Large intestine (tissue), 3 donors: ENCODE measurements around the gene KIAA1755. TPM values are rescaled to one million over a fixed set of nuclear protein-coding genes. Genes with fewer than 3 reads are reported as not detected.
"Not testable (repeated sequence)": the region's sequence is repeated elsewhere in the genome, so short reads cannot be mapped to it uniquely, and the experiment has no call there.

Source experiments
- DNase-seq, 2 donors: peaks; one replicate each; pipeline versions ENCODE4 v3.0.0 to v3.0.0-alpha.2; 2013
- H3K27ac ChIP-seq: one replicate; pipeline ENCODE4 v1.5.1; 2013; ENCODE audit warnings: low read length
- H3K27me3 ChIP-seq: 2 replicates; pipeline ENCODE4 v1.6.1; 2013; ENCODE audit warnings: low read length; ENCODE audit not compliant: control insufficient read depth, insufficient read depth
- H3K36me3 ChIP-seq: 2 replicates; pipeline ENCODE4 v1.6.1; 2013; ENCODE audit warnings: low read length; ENCODE audit not compliant: control insufficient read depth, insufficient read depth
- H3K4me1 ChIP-seq: one replicate; pipeline ENCODE4 v1.6.1; 2013; ENCODE audit warnings: low read length; ENCODE audit not compliant: control insufficient read depth, insufficient read depth
- H3K4me3 ChIP-seq: one replicate; pipeline ENCODE4 v1.5.1; 2013; ENCODE audit warnings: low read length
- H3K9me3 ChIP-seq: one replicate; pipeline ENCODE4 v1.6.1; 2013; ENCODE audit warnings: mild to moderate bottlenecking, low read depth, low read length, moderate library complexity; ENCODE audit not compliant: control insufficient read depth
- WGBS: methylation state at CpG from one replicate; pipeline ENCODE4 v1.1.5; 2013; ENCODE audit warnings: low lambda C conversion rate; ENCODE audit not compliant: insufficient coverage; 5-methylcytosine and 5-hydroxymethylcytosine counted together
- polyA plus RNA-seq: library from polyadenylated mRNA; unstranded; fragments of 120-200 nt; gene quantifications from one replicate; pipeline ENCODE4 v1.2.1, GENCODE V29; 2013

The KIAA1755 gene
- polyA plus RNA-seq, 1 donor = 8.4 TPM

DNA sequence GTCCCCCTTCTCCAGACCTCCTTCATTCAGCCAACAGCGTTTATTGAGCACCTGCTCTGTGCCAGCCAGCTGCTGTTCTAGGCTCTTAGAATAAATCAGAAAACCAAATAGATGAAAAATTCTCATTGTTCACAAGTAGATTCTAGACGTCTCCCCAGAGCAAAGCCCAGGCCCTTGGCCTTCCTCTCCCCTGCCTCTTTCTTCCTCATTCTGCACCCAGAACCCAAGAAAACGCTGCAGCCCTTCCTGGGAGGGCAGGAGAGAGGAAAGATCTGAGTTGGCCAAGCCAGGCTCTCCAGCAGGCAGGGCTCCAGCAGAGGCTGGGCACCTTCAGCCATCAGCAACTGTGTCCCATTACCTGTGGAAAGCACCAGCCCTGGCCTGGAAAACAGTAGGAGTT lies 31.4 kb upstream of the KIAA1755 start:
- DNase-seq = no peak
- no peaks in the 10 kb centered on the region for H3K9me3 ChIP-seq
- H3K4me1 ChIP-seq = no peaks in the 10 kb centered on the region
- H3K27me3 ChIP-seq = peaks cover 17% of the 10 kb centered on the region
- WGBS = no CpG with 5 or more reads among the region's 3 CpGs
- no peak overlapping the region for H3K4me3 ChIP-seq
- H3K27ac ChIP-seq = no peak overlapping the region
- H3K36me3 ChIP-seq = no peaks in the 10 kb centered on the region

DNA sequence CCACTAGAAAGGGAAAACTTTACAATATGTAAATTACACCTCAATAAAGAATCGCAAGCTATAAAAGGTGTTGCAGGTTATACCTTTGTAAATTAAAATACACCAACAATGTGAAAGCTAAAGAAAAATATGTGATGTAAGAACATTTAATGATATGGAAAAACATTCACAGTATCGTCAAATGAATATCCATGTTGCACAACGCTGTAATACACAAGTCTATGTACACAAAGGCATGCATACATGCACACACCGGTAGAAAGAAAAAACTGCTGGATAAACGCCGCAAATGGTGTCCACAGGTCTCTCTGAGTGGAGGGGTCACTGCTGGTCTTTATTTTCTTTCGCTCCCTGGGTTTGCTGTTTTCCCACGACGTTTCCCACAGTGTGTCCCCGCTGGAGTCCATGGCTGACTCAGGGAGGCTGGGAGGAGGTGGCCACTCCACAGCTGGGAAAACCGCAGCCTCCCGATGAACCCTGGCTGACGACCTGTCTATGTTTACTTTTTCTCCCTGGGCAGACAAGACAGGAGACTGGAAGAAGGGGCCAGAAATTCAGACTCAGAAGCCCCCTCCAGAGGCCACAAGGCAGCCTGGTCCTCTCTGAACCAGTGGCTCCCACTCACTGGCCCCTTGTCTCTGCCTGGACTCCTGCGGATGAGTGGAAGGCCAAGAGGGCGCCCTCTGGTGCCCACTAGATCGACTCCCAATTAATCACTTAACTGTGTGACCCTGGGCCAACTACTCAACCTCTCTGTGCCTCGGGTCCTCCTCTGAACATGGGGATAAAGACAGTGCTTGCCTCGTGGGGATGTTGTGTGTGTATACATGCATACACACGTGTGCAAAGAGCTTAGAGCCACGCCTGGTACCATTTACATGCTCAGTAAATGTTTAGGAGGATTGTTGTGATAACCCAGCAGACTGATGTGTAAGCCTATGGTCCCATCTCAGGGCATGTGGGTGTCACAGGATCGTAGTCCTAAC lies 30.6 kb upstream of the KIAA1755 start:
- Histone ChIP-seq H3K27me3 (peaks cover 19% of the 10 kb centered on the region), H3K27ac (no peak overlapping the region), H3K4me1 (no peaks in the 10 kb centered on the region), H3K4me3 (no peak overlapping the region), H3K9me3 (no peaks in the 10 kb centered on the region), H3K36me3 (no peaks in the 10 kb centered on the region)
- peak in 1 of 2 donors; percentile 24 for DNase-seq
- 100% methylated on average over 1 of the region's 21 CpGs for WGBS

DNA sequence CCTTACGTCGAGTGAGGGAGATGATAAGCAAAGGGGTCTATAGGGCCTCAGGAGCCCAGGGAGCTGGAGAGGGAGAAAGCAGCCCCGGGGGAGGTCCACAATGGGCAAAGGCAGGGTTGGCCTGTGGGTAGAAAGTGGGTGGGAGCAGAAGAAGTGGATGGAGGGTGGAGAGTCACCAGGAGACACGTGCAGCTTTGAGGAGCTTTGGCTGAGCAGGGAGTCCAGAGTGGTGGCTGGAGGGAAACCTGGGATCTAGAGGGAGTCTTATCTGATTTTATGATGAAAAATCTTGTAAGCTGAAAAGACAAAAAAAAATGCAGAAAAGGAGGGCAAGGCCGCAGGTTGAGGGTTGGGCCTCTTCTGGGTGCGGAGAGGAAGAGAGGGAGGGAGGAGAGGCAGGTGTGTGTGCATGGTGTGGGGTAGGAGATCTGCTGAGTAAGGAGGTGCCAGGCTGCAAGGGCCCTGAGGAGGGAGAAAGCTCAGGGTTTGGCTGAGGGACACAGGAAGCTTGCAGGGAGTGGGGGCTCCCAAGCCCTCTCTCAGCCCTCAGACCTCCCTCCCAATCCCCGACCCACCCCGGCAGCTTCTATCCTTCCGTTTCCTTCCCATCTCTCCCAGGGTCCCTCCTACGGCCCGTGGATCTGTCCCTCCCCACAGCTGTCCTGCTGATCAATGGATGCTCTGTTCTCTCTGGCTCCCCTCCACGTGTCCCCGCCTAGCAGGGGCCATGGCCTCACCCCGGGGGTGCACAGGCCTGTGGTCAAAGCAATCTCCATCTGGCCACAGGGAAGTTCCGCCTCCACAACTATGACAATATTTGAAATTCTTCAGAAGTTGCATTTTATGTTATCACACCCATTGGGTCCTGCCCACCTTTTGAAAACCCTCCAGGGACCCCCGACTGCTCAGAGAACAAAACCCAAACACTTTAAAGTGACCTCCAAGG lies 26.3 kb upstream of the KIAA1755 start:
- Histone ChIP-seq H3K27ac (no peak overlapping the region), H3K9me3 (no peaks in the 10 kb centered on the region), H3K36me3 (no peaks in the 10 kb centered on the region), H3K27me3 (peaks cover 13% of the 10 kb centered on the region), H3K4me3 (no peak overlapping the region), H3K4me1 (no peaks in the 10 kb centered on the region)
- peak in 1 of 2 donors; percentile 20 for DNase-seq
- WGBS = 60% methylated on average over 3 of the region's 16 CpGs

DNA sequence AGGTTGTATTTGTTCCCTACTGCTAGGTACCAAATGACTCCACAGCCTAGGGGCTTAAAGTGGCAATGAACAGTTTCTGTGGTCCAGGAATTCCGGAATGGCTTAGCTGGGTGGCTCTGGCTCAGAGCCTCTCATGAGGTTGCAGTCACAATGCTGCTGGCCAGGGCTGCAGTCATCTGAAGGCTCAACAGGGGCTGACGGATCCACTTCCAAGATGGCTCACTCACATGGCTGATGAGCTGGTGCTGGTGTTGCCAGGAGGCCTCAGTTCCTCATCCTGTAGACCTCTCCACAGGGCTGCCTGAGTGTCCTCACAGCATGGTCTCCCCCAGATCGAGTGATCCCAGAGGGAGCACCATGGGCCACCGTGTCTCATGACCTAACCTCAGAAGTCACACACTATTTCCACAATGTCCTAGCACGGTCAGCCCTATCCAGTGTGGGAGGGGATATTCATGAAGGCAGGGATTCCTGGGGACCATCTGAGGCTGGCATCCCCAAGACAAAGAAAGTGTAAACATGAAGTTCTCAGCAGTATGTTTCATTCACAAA lies 24.4 kb upstream of the KIAA1755 start:
- no peaks in the 10 kb centered on the region for H3K4me1 ChIP-seq
- H3K27me3 ChIP-seq = peaks cover 7% of the 10 kb centered on the region
- 83% methylated on average over 1 of the region's 5 CpGs for WGBS
- H3K9me3 ChIP-seq = no peaks in the 10 kb centered on the region
- no peak overlapping the region for H3K27ac ChIP-seq
- DNase-seq = no peak
- no peak overlapping the region for H3K4me3 ChIP-seq
- H3K36me3 ChIP-seq = no peaks in the 10 kb centered on the region

DNA sequence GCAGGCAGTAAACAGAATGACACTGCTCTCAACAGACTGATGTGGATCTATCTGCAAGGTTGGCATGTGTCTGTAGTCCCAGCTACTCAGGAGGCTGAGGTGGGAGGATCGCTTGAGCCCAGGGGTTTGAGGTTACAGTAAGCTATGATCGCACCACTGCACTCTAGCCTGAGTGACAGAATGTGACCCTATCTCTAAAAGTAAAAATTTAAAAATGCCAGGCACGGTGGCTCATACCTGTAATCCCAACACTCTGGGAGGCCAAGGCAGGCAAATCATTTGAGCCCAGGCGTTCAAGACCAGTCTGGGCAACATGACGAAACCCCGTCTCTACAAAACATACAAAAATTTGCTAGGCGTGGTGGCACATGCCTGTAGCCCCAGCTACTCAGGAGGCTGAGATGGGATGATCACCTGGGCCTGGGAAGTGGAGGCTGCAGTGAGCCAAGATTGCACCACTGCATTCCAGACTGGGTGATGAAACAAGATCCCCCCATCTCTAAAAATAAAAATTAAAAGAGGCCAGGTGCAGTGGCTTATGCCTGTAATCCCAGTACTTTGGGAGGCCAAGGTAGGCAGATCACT lies 23.6 kb upstream of the KIAA1755 start:
- H3K4me1 ChIP-seq, H3K9me3 ChIP-seq, H3K4me3 ChIP-seq, H3K36me3 ChIP-seq, H3K27ac ChIP-seq, H3K27me3 ChIP-seq, DNase-seq: not testable (repeated sequence)
- WGBS = 100% methylated on average over 2 of the region's 7 CpGs

DNA sequence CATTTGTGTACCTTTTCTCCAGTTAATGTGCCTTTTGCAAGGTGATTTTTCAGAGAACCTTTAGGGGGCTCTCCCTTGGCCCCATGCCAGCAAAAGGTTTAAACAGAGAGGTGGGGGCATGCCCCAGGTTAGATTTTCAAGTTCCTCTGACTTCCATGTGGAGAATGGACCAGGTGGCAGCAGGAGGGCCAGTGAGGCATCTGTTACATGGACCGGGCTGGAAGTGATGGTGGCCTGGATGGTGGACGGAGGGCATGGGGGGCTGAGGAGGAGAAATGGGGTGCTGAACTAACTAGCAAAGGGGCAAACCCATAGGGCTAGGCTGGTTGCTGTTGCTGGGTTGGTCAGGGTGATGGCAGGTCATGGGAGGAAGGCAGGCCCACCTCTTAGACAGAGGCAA lies 22.7 kb upstream of the KIAA1755 start:
- no peaks in the 10 kb centered on the region for H3K9me3 ChIP-seq
- H3K4me3 ChIP-seq = no peak overlapping the region
- no peak overlapping the region for H3K27ac ChIP-seq
- no peaks in the 10 kb centered on the region for H3K36me3 ChIP-seq
- H3K4me1 ChIP-seq = no peaks in the 10 kb centered on the region
- WGBS = no CpG with 5 or more reads among the region's 2 CpGs
- peaks cover 7% of the 10 kb centered on the region for H3K27me3 ChIP-seq
- no peak for DNase-seq

DNA sequence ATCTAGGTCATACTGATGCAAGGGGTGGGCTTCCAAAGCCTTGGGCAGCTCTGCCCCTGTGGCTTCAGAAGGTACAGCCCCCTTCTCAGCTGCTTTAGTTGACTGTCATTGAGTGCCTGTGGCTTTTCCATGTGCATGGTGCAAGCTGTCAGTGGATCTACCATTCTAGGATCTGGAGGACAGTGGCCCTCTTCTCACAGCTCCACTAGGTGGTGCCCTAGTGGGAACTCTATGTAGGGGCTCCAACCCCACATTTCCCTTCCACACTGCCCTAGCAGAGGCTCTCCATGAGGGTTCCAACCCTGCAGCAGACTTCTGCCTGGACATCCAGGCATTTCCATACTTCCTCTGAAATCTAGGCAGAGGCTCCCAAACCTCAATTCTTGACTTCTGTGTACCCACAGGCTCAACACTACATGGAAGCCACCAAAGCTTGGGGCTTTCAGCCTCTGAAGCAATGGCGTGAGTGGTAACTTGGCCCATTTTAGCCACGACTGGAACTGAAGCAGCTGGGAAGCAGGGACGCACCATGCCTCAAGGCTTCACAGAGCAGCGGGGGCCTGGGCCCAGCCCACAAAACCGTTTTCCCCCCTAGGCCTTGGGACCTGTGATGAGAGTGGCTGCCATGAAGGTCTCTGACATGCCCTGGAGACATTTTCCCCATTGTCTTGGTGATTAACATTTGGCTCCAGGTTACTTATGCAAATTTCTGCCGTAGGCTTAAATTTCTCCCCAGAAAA lies 20.8 kb upstream of the KIAA1755 start:
- not testable (repeated sequence) for H3K4me3 ChIP-seq

DNA sequence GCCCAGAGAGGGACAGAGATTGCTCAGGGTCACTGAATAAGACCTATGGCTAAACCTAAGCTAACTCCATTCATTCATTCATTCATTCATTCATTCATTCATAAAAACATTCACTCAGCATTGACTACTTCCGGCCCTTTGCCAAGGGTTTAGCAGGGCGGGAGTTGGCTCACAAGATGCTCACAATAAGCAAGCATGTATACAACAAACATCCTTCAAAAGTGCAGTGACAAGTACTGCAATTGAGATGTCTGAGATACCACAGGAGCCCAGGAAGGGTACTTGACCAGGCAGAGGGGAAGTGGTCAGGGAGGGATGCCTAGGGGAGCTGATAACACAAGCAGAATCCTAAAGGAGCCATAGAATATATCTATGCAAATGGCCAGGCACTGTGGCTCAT lies 18.2 kb upstream of the KIAA1755 start:
- WGBS = no CpG with 5 or more reads among the region's 2 CpGs

More for the DNA sequence above, 20.8 kb upstream of the KIAA1755 start:
- H3K4me1 ChIP-seq, H3K9me3 ChIP-seq, H3K27ac ChIP-seq, DNase-seq, H3K36me3 ChIP-seq, H3K27me3 ChIP-seq: not testable (repeated sequence)
- 86% methylated on average over 1 of the region's 6 CpGs for WGBS

DNA sequence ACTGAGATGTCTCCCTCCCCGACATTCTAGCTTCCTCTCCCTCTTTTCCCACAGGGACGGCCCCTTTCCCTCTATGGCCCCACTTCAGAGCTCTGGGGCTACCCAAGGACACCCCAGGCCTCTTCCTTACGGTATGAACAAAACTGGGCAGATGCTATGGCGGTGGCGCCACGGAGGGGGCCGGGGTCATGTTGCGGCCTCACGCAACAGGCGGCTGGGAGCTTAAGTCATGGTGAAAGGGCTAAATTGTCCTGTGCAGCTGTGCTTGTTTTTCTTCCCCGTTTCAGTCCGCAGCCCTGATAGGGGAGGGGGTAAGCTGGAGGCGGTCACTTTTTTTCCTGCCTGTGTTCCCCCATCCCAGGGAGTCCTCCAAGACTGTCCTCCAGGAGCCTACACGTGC lies 17.6 kb upstream of the KIAA1755 start:
- Histone ChIP-seq H3K4me3 (no peak overlapping the region), H3K9me3 (no peaks in the 10 kb centered on the region), H3K27ac (peak overlapping the region; percentile 40), H3K27me3 (no peaks in the 10 kb centered on the region), H3K36me3 (no peaks in the 10 kb centered on the region), H3K4me1 (no peaks in the 10 kb centered on the region)
- no CpG with 5 or more reads among the region's 14 CpGs for WGBS
- peak in 1 of 2 donors; percentile 44 for DNase-seq

More for the DNA sequence above, 18.2 kb upstream of the KIAA1755 start:
- no peak for DNase-seq
- Histone ChIP-seq H3K27ac (peak overlapping the region; percentile 36), H3K9me3 (no peaks in the 10 kb centered on the region), H3K36me3 (no peaks in the 10 kb centered on the region), H3K4me3 (no peak overlapping the region), H3K27me3 (no peaks in the 10 kb centered on the region), H3K4me1 (no peaks in the 10 kb centered on the region)
